HepG2 (cell line): ENCODE data around the gene IL6ST. TPM values are rescaled to one million over a fixed set of nuclear protein-coding genes. Genes with fewer than 3 reads are reported as not detected.

Experiments used
- ATAC-seq: fragments of 200-7000 bp; cut with Tn5 transposase; 3 replicates; pipeline ENCODE4 v1.9.1; 2020; ENCODE audit warnings: mild to moderate bottlenecking, moderate library complexity
- BruUV-seq: library from RNA; stranded (reverse); fragments of 400-500 nt; replicated peaks from 2 replicates; lab custom pipeline; 2021; lab: Mats Ljungman, UMichigan
- CTCF ChIA-PET: fragments of 300-600 bp; formaldehyde crosslinking; extraction: SDS; loops from one replicate; lab custom pipeline; 2021; ENCODE audit warnings: low total read pairs, inconsistent platforms, low intra/inter-chr PET ratio; lab: Yijun Ruan, JAX
- POLR2A ChIA-PET: fragments of 350-600 bp; sonication (Branson Sonifier 250); formaldehyde crosslinking; loops from one replicate; lab custom pipeline; 2020; ENCODE audit warnings: antibody characterized with exemption, inconsistent platforms; lab: Yijun Ruan, JAX
- DNase-seq: peaks from one replicate; pipeline ENCODE4 v3.0.0-alpha.2; 2015; ENCODE audit warnings: low spot score
- FAIRE-seq: peaks from 3 replicates; lab custom pipeline; 2011; peaks lifted over from hg19 to GRCh38; lab: Jason Lieb, UNC
- H2AFZ ChIP-seq: one replicate; pipeline ENCODE4 v1.6.1; 2011; ENCODE audit warnings: low read length, inconsistent platforms
- H3K27ac ChIP-seq: fragments of 300-600 bp; 3 replicates; pipeline ENCODE4 v1.8.0; 2011; ENCODE audit warnings: mixed run types, mild to moderate bottlenecking, mixed read lengths, low read length, inconsistent platforms; ENCODE audit not compliant: insufficient read depth; ENCODE audit errors: extremely low read length
- H3K27me3 ChIP-seq, 2 experiments: fragments of 200-600 bp in 1 of 2; 2 replicates in 1 of 2; 3 replicates in 1 of 2; pipeline versions ENCODE4 v1.6.0 to v1.8.0; 2011; ENCODE audit warnings: low read length in 2 of 2, mild to moderate bottlenecking in 2 of 2, moderate library complexity in 2 of 2, inconsistent platforms in 1 of 2; ENCODE audit not compliant: insufficient read depth in 2 of 2, control insufficient read depth in 1 of 2
- H3K36me3 ChIP-seq, 2 experiments: fragments of 200-600 bp in 1 of 2; replicated peaks in 1 of 2; 2 replicates in 1 of 2; 3 replicates in 1 of 2; pipeline versions ENCODE4 v1.5.1 to v1.8.0; 2011; ENCODE audit warnings: low read length in 2 of 2, inconsistent platforms in 1 of 2; ENCODE audit not compliant: insufficient read depth in 2 of 2, control insufficient read depth in 1 of 2
- H3K4me1 ChIP-seq: 2 replicates; pipeline ENCODE4 v1.5.1; 2012; ENCODE audit warnings: low read length, inconsistent platforms; ENCODE audit not compliant: insufficient read depth
- H3K4me2 ChIP-seq: 2 replicates; pipeline ENCODE4 v1.6.0; 2011; ENCODE audit warnings: low read depth, low read length, inconsistent platforms
- H3K4me3 ChIP-seq, 3 experiments: fragments of 200-600 bp in 1 of 3; sonication (generic), shearing (Covaris generic) in 1 of 3; replicated peaks in 1 of 3; 2 replicates each; pipeline ENCODE4 v1.5.1; 2011 to 2016; ENCODE audit warnings: low read length in 3 of 3, inconsistent platforms in 2 of 3, low read depth in 2 of 3, mild to moderate bottlenecking in 2 of 3, control low read depth in 1 of 3, mixed read lengths in 1 of 3; ENCODE audit not compliant: insufficient read depth in 1 of 3
- H3K79me2 ChIP-seq: one replicate; pipeline ENCODE4 v1.6.1; 2011; ENCODE audit warnings: low read length, inconsistent platforms; ENCODE audit not compliant: insufficient read depth
- H3K9ac ChIP-seq: 2 replicates; pipeline ENCODE4 v1.6.0; 2011; ENCODE audit warnings: mild to moderate bottlenecking, low read depth, low read length, inconsistent platforms; ENCODE audit not compliant: insufficient read depth
- H3K9me3 ChIP-seq: 2 replicates; pipeline ENCODE4 v1.5.1; 2012; ENCODE audit warnings: mild to moderate bottlenecking, low read length
- H4K20me1 ChIP-seq: 2 replicates; pipeline ENCODE4 v1.6.0; 2011; ENCODE audit warnings: inconsistent platforms, mild to moderate bottlenecking, low read length, moderate library complexity; ENCODE audit not compliant: insufficient read depth
- RARA ChIP-seq: IDR thresholded peaks from 2 replicates; pipeline ENCODE4 v1.6.1; 2016; ENCODE audit warnings: missing genetic modification reagents, missing compliant biosample characterization
- SALL1 ChIP-seq: sonication (generic); formaldehyde crosslinking; IDR thresholded peaks from 2 replicates; pipeline ENCODE4 v1.8.0; 2022; ENCODE audit warnings: mild to moderate bottlenecking, missing genetic modification reagents
- SMYD3 ChIP-seq: sonication (generic); formaldehyde crosslinking; IDR thresholded peaks from 2 replicates; pipeline ENCODE4 v1.8.1; 2023; ENCODE audit warnings: mild to moderate bottlenecking, missing genetic modification reagents
- TERF1 ChIP-seq: sonication (generic); formaldehyde crosslinking; IDR thresholded peaks from 2 replicates; pipeline ENCODE4 v1.8.0; 2022; ENCODE audit warnings: mild to moderate bottlenecking, missing genetic modification reagents, moderate library complexity
- ZNF687 ChIP-seq: sonication (generic); formaldehyde crosslinking; IDR thresholded peaks from 2 replicates; pipeline ENCODE4 v1.5.1; 2020; ENCODE audit warnings: mild to moderate bottlenecking, missing genetic modification reagents, moderate library complexity
- ZSCAN29 ChIP-seq: sonication (generic); formaldehyde crosslinking; conservative IDR thresholded peaks from 2 replicates; pipeline ENCODE4 v1.4.0; 2020; ENCODE audit warnings: mild to moderate bottlenecking, missing genetic modification reagents
- WGBS: methylation state at CpG from one replicate; pipeline ENCODE4 v1.1.6; 2017; ENCODE audit warnings: low lambda C conversion rate; 5-methylcytosine and 5-hydroxymethylcytosine counted together
- in situ Hi-C: cut with HindIII; loops from 2 replicates; pipeline ENCODE4 v1.10.0; 2017; ENCODE audit warnings: low pct_unique_long_range_greater_than_20kb; ENCODE audit not compliant: extremely low pct_ligation_motif_present
- intact Hi-C: fragments of 100-400 bp; cut with micrococcal nuclease; formaldehyde crosslinking; loops from one replicate; pipeline ENCODE4 v1.10.0; 2022; ENCODE audit not compliant: unreplicated experiment
- polyA plus RNA-seq, 8 experiments: library from polyadenylated mRNA; depleted of rRNA in 3 of 8; stranded (reverse) in 7 of 8; unstranded in 1 of 8; fragments of >200 nt; fragmentation: Illumina TruSeq in 4 of 8; extraction: Trizol in 4 of 8; gene quantifications; 2 replicates each; pipeline versions ENCODE4 v1.2.1 to v1.2.3, GENCODE V29; 2011 to 2016; ENCODE audit warnings: low read depth in 4 of 8, missing spikeins in 1 of 8, mixed read lengths in 1 of 8; ENCODE audit not compliant: insufficient read depth in 1 of 8
- total RNA-seq, 5 experiments: library from RNA; depleted of rRNA; stranded (reverse); fragments of >200 nt; fragmentation: Illumina TruSeq; extraction: Trizol; gene quantifications; 2 replicates each; pipeline ENCODE4 v1.2.3, GENCODE V29; 2016; ENCODE audit warnings: low read depth in 1 of 5
- TF ChIP-seq, protein P1 (sequence below): sonication (generic); formaldehyde crosslinking; IDR thresholded peaks from 2 replicates; pipeline ENCODE4 v1.9.0; 2022; ENCODE audit warnings: missing genetic modification reagents, mild to moderate bottlenecking, borderline replicate concordance

The IL6ST gene
- total and polyA plus RNA-seq, 2 of the 13 experiments (the other 11 are each of a cell fraction or from before 2014, with no cell fraction given): 66.6 to 166 TPM

GRCh38 chr5:55927861-55928655 lies 66.7 kb downstream of the IL6ST start:
- peak; percentile 41 for ATAC-seq
- no peak overlapping the region for H3K27ac ChIP-seq
- 37% methylated on average over 8 of the region's 12 CpGs for WGBS
- FAIRE-seq: no peak
- peaks cover 61% of the 10 kb centered on the region for H3K4me1 ChIP-seq
- H3K36me3 ChIP-seq: no peaks in the 10 kb centered on the region
- H3K9me3 ChIP-seq: no peaks in the 10 kb centered on the region
- H3K4me2 ChIP-seq: peak overlapping the region; percentile 20; the same call in 1 of the 2 replicates
- no peak overlapping the region for H2AFZ ChIP-seq
- ChIA-PET POLR2A (no interaction called here), CTCF (no interaction called here)
- no peaks in the 10 kb centered on the region for H3K27me3 ChIP-seq
- BruUV-seq: no TSS peak
- no peak overlapping the region for H3K4me3 ChIP-seq
- DNase-seq: peak; percentile 31
- intact Hi-C loops: no loop called here
- H3K79me2 ChIP-seq: no peaks in the 10 kb centered on the region
- no peaks in the 10 kb centered on the region for H4K20me1 ChIP-seq
- in situ Hi-C loops: loop anchor here (25.0 kb wide), 1 partner anchor 909 kb away; no protein-coding TSS in a partner anchor
- H3K9ac ChIP-seq: no peak overlapping the region
- TF ChIP-seq RARA (CRISPR knock-in tag): no peak
- no peak for TF ChIP-seq SMYD3
- TF ChIP-seq SALL1 (CRISPR knock-in tag): peak; percentile 18; the same call in 1 of the 2 replicates
- no peak for TF ChIP-seq ZSCAN29
- no peak for TF ChIP-seq TERF1 (CRISPR knock-in tag)
- peak; percentile 29; the same call in 1 of the 2 replicates for TF ChIP-seq ZNF687 (CRISPR knock-in tag)
- TF ChIP-seq, protein P1, sequence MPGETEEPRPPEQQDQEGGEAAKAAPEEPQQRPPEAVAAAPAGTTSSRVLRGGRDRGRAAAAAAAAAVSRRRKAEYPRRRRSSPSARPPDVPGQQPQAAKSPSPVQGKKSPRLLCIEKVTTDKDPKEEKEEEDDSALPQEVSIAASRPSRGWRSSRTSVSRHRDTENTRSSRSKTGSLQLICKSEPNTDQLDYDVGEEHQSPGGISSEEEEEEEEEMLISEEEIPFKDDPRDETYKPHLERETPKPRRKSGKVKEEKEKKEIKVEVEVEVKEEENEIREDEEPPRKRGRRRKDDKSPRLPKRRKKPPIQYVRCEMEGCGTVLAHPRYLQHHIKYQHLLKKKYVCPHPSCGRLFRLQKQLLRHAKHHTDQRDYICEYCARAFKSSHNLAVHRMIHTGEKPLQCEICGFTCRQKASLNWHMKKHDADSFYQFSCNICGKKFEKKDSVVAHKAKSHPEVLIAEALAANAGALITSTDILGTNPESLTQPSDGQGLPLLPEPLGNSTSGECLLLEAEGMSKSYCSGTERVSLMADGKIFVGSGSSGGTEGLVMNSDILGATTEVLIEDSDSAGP (CRISPR knock-in tag): 0 out of 2 replicates have a peak, but pooled peaks have one; percentile 9
- TF ChIP-seq, all 625 proteins: peak for 3
